ENCODE data around the gene PCLAF. TPM values are rescaled to one million over a fixed set of nuclear protein-coding genes. Genes with fewer than 3 reads are reported as not detected.

Gene PCLAF
- total and polyA plus RNA-seq, 2 of the 13 experiments (the other 11 are each of a cell fraction or from before 2014, with no cell fraction given): 98.6 to 98.9 TPM

GRCh38 chr15:64387562-64388168 lies 6.4 kb upstream of the PCLAF start, which contains the start of gene TRIP4 (continued):
- peak; percentile 86; the same call in 1 of the 2 replicates for TF ChIP-seq ZBTB49 (CRISPR knock-in tag; IDR thresholded peaks at IDR 0.05; ENCODE audit: borderline replicate concordance)
- TF ChIP-seq ZFY (CRISPR knock-in tag; IDR thresholded peaks at IDR 0.05): peak; percentile 84
- TF ChIP-seq ZNF883 (CRISPR knock-in tag; IDR thresholded peaks at IDR 0.05; ENCODE audit: not compliant biosample characterization): peak; percentile 88
- TF ChIP-seq SNAPC2 (CRISPR knock-in tag; IDR thresholded peaks at IDR 0.05): 0 out of 2 replicates have a peak, but pooled peaks have one; percentile 52
- peak; percentile 85 for TF ChIP-seq ZBTB43 (CRISPR knock-in tag; conservative IDR thresholded peaks at IDR 0.05)
- TF ChIP-seq ZBTB10 (CRISPR knock-in tag; IDR thresholded peaks at IDR 0.05; ENCODE audit: borderline replicate concordance): peak; percentile 70; the same call in 1 of the 2 replicates
- TF ChIP-seq NR2F2 (IDR thresholded peaks at IDR 0.05; ENCODE audit: borderline replicate concordance, low read depth): peak; percentile 63; the same call in 1 of the 2 replicates
- TF ChIP-seq PHF5A (CRISPR knock-in tag; IDR thresholded peaks at IDR 0.05; ENCODE audit: low read depth, unreplicated experiment): peak; percentile 99
- TF ChIP-seq FOXC1 (CRISPR knock-in tag; IDR thresholded peaks at IDR 0.05; ENCODE audit: borderline replicate concordance): peak; percentile 91
- peak; percentile 86 for TF ChIP-seq PTBP1 (IDR thresholded peaks at IDR 0.05; ENCODE audit: low read depth, low read length, poor library complexity, severe bottlenecking)
- TF ChIP-seq, protein P1, sequence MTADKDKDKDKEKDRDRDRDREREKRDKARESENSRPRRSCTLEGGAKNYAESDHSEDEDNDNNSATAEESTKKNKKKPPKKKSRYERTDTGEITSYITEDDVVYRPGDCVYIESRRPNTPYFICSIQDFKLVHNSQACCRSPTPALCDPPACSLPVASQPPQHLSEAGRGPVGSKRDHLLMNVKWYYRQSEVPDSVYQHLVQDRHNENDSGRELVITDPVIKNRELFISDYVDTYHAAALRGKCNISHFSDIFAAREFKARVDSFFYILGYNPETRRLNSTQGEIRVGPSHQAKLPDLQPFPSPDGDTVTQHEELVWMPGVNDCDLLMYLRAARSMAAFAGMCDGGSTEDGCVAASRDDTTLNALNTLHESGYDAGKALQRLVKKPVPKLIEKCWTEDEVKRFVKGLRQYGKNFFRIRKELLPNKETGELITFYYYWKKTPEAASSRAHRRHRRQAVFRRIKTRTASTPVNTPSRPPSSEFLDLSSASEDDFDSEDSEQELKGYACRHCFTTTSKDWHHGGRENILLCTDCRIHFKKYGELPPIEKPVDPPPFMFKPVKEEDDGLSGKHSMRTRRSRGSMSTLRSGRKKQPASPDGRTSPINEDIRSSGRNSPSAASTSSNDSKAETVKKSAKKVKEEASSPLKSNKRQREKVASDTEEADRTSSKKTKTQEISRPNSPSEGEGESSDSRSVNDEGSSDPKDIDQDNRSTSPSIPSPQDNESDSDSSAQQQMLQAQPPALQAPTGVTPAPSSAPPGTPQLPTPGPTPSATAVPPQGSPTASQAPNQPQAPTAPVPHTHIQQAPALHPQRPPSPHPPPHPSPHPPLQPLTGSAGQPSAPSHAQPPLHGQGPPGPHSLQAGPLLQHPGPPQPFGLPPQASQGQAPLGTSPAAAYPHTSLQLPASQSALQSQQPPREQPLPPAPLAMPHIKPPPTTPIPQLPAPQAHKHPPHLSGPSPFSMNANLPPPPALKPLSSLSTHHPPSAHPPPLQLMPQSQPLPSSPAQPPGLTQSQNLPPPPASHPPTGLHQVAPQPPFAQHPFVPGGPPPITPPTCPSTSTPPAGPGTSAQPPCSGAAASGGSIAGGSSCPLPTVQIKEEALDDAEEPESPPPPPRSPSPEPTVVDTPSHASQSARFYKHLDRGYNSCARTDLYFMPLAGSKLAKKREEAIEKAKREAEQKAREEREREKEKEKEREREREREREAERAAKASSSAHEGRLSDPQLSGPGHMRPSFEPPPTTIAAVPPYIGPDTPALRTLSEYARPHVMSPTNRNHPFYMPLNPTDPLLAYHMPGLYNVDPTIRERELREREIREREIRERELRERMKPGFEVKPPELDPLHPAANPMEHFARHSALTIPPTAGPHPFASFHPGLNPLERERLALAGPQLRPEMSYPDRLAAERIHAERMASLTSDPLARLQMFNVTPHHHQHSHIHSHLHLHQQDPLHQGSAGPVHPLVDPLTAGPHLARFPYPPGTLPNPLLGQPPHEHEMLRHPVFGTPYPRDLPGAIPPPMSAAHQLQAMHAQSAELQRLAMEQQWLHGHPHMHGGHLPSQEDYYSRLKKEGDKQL (CRISPR knock-in tag; IDR thresholded peaks at IDR 0.05; ENCODE audit: low read depth): peak; percentile 74
- TF ChIP-seq HOXA5 (CRISPR knock-in tag; IDR thresholded peaks at IDR 0.05): peak; percentile 99
- TF ChIP-seq ZNF749 (CRISPR knock-in tag; IDR thresholded peaks at IDR 0.05; ENCODE audit: borderline replicate concordance): peak; percentile 88; the same call in 1 of the 2 replicates
- TF ChIP-seq ZNF124 (CRISPR knock-in tag; IDR thresholded peaks at IDR 0.05): peak; percentile 96
- TF ChIP-seq FOXA3 (CRISPR knock-in tag; IDR thresholded peaks at IDR 0.05): peak; percentile 85
- 0 out of 2 replicates have a peak, but pooled peaks have one; percentile 45 for TF ChIP-seq MLX (CRISPR knock-in tag; IDR thresholded peaks at IDR 0.05)

Data from HepG2 (cell line).